Stimulated activated CD8-positive, alpha-beta memory T cell treated with anti-CD3 and anti-CD28 coated beads, Interleukin-7, amount 100 ng/mL, for 1 hour (primary cell): ENCODE data around the gene SLC47A1.
"Not testable (repeated sequence)": the region's sequence is repeated elsewhere in the genome, so short reads cannot be mapped to it uniquely, and the experiment has no call there.

Source experiments
- DNase-seq, 2 donors: peaks; one replicate each; pipeline ENCODE4 v3.0.0-alpha.2; 2020; ENCODE audit warnings: low read depth in 2 of 2

Gene SLC47A1

GRCh38 chr17:19520641-19521040 is 13.0 kb upstream of the SLC47A1 start:
- no peak for DNase-seq

- DNase-seq: no peak
Observed at GRCh38 chr17:19523690-19524089, 10.0 kb upstream of the SLC47A1 start.

DNA sequence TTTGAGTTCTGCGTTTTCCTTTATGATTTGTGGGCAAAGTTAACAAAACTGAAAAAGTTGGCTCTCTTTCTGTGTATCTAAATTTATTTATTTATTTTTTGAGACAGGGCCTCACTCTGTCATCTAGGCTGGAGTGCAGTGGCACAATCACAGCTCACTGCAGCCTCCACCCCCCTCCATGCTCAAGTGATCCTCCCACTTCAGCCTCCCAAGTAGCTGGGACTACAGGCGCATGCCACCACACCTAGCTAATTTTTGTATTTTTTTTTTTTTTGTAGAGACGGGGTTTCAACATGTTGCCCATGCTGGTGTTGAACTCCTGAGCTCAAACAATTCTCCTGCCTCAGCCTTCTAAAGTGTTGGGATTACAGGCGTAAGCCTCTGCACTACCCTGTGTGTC is 6.7 kb upstream of the SLC47A1 start:
- DNase-seq: not testable (repeated sequence)

GRCh38 chr17:19531780-19532501 is 1.7 kb upstream of the SLC47A1 start:
- DNase-seq: no peak

DNA sequence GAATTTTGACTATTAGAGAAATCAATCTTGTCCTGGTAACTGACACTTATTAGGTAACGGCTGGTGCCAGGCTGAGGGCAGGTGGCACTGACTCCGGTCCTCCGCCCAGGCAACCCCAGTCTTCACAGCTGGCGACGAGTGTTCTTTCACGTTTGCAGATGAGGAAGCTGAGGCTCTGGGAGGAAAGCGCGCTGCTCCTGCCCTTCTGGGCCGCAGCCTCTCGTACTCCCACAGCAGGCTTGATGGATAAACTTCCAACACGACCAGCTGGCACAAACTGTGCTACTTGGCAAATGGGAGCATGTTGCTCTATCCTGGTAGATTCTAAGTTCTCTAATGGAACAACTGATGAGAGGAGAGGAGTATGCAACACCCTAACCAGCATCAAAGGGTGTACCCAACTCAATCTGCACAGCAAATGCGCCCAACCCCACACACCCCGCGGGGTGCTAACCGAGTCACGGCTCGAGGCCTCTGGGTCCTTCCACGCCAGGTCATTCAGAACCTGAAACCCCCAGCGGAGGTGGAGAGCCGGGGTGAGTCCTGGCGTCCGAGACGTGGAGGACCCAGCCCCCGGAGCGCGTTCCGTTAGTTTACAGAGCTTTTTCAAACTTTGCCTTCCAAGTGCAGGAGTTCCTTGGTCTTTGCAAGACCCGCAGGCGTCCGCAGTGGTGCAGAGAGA is 477 bp upstream of the SLC47A1 start:
- no peak for DNase-seq

DNA sequence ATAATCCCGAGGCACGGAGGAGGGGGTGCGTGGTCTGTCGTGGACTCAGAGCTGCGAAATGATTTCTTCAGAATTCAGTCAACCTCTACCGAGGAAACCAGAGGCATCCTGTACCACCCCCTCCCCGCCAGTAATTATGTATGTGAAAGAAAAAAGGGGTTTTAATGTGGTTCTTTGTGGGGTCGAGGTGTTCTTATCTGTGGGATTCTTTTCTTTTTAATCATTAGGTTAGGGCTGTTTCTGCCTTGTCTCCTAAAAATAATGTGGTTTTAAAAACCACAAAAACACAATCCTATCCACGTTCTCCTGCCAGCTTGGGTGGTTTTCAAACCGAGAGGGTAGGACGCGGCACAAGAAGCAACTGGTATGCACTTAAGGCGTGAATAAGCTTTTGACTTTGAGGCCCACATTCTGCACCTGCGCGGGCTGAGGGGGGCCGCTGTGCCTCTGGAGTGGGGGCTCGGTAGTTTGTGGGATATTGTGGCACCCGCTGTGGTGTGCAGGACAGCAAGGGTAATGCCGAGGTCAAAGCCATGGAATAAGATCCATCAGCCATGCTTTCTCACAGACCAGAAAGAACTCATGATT is 1.0 kb downstream of the SLC47A1 start:
- DNase-seq: no peak

- DNase-seq: no peak
Observed at GRCh38 chr17:19537111-19537510, 3.5 kb downstream of the SLC47A1 start.

GRCh38 chr17:19538095-19539039 is 4.7 kb downstream of the SLC47A1 start:
- DNase-seq: no peak

DNA sequence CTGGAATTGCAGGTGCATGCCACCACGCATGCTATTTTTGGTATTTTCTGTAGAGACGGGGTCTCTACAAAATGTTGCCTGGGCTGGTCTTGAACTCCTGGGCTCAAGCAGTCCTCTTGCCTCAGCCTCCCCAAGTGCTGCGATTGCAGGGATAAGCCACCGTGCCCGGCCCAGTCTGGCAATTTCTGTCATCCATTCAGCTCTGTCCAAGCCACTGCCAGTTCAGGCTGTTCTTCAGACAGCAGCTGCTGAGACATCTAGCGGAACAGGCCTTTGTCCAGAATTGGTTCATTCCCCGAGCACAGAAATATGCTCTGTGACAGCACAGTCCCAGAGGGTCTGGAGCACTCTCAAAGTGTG is 5.4 kb downstream of the SLC47A1 start:
- no peak for DNase-seq

DNA sequence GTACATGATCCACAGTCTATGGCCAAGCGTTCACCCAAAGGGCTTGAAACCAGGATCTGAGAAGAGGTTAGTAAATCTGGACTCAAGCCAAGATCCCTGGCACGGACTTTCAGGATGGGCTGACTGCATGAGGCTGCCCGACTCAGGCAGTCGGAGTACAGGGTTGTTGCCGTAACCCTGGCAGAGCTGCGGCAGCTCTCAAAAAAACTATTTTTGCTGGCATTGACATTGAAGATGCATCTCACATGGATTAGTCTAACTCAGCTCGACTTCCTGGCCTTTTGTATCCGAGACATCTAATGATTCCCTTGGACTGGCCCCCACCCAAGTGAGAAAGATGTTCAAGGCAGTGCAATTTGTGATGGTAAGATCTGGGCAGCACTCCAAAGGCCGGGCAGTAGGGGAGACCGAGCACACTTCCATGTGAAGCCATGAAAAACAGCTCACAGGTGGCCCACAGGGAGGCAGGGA is 6.2 kb downstream of the SLC47A1 start:
- no peak for DNase-seq

DNA sequence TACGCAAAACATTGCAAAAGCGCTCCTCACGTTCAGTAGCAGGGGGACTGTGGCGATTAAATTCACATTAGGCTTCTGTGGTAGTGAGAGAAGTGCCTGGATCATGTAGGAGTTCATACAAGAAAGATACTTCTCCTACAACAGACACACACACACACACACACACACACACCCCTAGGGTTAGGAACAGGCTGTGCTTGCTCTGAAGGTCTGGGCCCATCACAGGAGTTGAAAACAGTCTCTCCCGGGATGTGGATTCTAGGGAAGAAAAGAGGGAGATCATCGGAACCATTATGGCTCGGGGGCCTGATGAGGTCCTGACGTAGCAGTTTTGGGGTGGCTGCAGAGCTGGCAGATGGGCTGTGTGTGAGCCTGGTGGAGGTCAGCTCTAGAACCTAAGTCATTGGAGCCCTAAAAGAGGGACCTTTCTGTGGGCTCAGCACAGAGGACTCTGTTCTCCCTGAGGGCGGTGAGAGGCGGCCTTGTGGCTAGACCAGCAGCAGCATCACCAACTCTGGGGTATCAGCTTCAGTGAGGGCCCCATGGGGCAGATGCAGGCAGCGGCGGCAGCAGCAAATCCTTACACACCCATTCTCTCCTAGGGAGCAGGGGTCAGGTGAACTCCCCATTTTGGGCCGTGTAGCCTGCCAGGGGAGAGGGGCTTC is 7.2 kb downstream of the SLC47A1 start:
- no peak for DNase-seq

DNA sequence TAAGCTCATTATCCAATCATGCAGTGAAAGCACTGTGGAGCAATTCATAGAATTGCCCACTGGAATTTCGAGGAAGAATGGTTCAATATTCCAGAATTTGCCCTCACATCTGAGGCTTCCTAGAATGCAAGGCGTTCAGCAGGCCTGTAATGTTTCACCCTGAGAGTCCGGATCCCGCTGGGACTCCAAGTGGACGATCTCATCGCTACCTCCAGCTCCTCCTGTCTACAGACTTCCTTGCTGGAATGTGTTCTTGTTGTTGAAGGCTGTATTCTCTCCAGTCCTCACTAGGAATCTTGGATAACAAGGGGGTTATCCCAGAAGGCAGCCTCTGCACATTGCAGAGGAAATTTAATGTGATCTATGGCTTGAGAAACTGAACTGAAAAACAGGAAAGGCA is 7.8 kb downstream of the SLC47A1 start:
- DNase-seq: no peak

GRCh38 chr17:19542247-19542646 is 8.6 kb downstream of the SLC47A1 start:
- DNase-seq: no peak

DNA sequence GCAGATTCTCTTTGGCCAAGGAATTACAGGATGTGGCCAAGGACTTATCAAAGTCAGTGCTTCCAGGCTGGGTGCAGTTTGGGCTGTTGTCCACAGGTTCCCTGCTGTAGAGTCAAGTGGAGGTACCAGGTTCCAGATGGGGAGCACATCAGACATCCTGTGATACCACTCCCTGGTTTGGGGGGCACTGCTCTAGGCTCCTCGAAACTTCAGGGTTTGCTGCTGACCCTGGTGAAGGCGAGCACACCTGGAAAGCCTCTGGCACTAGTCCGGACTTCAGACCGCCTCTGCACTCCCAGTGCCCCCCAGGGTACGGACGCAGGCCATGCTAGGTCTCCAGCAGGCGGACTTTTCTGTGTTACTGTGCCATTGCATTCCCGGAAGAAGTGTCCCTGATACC is 10.7 kb downstream of the SLC47A1 start:
- no peak for DNase-seq

GRCh38 chr17:19546289-19547065 is 12.8 kb downstream of the SLC47A1 start:
- DNase-seq: no peak

DNA sequence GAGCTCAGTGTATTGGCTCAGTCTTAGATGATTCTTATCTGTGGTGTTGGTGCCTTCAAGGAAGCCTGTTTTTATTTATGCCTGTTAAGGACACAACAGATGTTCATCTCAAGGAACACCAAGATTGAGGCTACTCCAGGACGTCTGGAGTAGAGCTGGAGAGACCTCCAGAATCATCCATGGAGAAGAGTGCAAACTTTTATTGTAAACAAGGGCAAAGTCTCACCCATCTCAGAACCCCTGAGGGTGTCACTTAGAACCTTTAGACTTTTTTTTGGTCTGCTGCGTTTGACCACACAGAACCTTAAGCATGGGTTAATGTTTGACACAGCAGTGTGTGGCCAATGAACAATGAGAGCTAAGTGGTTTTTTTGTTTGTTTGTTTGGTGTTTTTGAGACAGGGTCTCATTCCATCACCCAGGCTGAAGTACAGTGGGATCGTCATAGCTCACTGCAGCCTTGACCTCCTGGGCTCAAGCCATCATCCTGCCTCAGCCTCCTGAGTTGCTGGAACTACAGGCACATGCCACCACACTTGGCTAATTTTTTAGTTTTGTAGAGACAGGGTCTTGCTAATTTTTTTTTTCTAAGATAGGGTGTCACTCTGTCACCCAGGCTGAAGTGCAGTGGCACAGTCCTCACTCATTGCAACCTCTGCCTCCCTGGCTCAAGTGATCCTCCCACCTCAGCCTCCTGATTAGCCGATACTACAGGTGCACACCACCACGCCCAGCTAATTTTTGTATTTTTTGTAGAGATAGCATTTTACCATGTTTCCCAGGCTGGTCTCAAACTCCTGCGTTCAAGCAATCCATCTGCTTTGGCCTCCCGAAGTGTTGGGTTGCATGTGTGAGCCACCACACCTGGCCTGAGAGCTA is 16.3 kb downstream of the SLC47A1 start:
- DNase-seq: no peak

DNA sequence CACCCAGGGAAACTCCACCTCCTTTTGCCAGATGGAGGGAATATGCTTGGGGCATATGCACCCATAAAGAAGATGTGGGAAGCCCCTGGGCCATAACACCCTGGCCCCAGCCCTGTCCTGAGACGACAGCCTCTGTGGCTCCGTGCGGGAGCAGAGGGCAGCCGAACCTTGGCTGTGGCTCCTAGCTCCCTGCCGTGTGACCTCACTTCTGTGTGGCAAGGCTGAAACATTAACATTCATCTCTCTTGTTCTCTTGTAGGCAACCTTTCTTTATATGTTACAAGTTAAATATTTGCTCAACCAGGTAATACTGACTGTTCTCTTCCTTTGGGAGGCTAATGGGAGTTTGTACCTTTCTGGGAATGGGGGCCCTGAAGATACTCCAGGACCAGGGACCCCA is 17.5 kb downstream of the SLC47A1 start:
- no peak for DNase-seq

- no peak for DNase-seq
Observed at GRCh38 chr17:19551591-19552148, 18.0 kb downstream of the SLC47A1 start.

GRCh38 chr17:19553036-19553435 is 19.4 kb downstream of the SLC47A1 start:
- no peak for DNase-seq
